GM19238 (cell line): ENCODE measurements around the gene MKKS.

Source experiments
- DNase-seq: peaks from one replicate; pipeline ENCODE4 v3.0.0; 2011; ENCODE audit warnings: low spot score; ENCODE audit not compliant: insufficient read length

MKKS gene

DNA sequence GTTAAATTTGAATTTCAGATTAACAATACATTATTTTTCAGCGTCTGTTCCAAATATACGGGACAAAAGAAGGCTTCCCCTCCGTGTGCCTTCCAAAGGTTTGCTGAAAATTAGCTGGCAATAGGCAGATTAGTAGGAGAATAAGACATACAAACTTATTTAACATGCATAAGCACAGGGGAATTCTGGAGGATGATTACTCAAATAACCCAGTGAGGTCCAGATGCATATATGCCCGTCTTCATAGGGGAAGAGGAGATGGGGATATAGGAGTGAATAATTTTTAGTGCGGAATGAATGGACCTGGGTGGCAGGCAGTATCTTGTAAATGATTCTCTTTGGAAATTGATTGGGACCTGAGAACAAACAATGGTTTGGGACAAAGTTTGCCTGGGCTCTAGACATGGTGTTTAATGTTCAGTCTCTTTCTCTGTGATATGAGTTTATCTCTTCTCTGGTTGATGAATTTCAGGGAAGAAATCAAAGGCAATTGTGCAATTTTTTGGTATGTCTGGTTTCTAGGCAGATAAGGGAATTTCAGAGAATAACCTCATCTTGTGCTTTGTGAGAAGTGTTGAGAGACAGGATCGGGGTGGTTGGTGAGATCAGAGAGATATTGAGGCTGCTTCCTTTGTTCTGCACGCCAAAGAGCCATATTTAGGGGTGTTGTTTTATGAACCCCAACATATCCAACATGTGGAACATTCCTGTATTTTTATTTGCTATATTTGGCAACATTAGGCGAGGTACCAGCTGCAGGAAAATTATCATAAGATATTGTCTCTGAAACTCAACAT lies 63.7 kb downstream of the MKKS start:
- no peak for DNase-seq

DNA sequence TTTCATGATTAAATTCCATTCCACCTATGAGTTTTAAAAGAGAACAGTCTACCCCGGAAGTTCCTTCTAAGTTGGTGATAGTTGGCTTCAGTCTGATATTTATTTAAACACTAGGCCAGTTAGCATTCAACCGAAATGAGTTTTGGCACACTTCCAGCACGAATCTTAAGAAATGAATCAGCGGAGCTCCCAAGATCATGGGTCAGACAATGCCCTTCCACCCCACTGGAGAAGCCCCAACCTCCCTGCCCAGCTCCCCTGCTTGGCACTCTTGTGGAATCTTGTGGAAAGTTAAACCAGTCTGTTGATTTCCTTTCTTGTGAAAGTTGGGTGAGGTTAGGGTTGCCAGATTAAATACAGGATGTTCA lies 64.3 kb downstream of the MKKS start:
- DNase-seq = no peak

DNA sequence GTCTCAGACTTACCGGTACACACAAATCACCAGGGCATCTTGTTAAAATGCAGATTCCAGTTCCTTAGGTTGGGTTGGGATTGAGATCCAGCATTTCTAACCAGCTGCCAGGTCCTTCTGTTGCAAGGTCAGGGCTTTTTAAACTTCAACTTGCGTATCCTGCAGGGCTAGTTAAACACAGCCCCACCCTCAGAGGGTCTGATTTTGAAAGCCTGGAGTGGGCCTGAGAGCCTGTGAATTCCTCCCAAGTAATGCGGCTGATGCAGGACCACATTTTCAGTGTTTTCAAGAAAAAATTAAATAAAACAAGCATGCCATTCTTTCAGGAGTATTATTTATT lies 65.3 kb downstream of the MKKS start:
- DNase-seq = no peak

DNA sequence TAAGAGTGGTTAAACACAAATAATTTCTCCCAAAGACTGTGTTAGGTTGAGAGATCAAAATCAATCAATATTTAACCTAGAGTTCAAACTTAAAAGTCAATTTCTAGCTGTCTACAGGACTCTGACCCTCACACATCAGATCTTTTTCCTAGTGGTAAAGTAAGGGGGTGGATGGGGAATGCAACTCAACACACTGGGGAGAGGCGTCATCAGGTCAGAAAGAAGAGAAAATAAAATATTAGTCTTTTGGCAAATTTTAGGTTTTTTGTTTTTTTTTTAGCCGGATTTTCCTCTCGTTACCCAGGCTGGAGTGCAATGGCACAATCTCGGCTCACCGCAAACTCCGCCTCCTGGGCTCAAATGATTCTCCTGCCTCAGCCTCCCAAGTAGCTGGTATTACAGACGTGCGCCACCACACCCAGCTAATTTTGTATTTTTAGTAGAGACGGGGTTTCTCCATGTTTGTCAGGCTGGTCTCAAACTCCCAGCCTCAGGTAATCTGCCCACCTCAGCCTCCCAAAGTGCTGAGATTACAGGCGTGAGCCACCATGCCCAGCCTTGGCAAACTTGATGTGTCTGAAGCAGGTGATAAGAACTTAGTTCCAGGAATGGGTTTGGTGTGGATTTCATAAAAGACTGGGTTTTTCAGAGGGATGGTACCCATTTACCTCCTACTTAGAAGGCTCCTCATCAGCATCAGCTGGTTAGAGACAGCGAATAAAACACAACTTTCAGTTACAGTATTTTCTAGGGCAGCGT lies 65.9 kb downstream of the MKKS start:
- DNase-seq = no peak

DNA sequence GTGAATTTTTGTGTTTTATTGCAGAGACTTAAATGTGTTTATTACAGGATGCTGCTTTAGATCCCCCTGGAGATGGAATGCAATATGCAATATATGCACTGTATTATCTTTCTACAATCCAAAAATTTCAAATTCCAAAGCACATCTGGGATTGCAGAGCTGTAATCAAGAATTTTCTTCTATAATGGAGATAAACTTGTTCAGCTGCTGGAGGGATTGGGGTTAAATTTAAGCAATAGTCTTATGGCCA lies 66.4 kb downstream of the MKKS start:
- DNase-seq = no peak

DNA sequence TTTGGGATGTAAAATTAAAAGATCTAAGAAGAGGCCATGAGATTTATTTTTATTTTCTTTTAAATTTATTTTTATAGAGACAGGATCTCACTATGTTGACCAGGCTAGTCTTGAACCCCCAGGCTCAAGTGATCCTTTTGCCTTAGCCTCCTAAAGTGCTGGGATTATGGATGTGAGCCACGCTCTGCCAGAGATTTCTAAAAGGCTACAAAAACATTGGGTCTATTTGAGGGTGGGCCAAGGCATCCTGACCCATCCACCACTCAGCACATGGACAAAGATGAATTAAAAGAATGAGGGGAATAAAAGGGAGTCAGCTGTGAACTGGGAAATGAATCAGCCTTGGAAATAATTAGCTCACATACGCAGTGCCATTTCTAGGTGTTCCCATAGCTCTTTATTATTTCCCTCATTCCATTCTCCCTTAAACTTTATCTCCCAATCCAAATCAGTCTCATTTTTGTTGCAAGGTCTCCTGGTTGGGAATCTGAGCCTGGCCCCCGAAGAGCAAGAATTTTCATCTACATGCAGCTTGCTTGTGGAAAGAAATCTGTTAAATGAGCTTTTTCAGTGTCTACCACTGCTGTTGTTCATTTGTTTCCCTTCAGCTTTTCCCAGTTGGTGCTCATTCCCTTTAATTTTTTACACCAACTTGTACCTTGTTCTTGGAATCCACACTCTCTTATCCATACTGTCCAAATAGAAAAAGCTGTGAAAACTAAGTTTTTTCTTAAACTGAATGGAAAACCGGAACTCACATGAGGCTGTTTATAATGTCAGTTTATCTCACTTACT lies 66.9 kb downstream of the MKKS start:
- no peak for DNase-seq

DNA sequence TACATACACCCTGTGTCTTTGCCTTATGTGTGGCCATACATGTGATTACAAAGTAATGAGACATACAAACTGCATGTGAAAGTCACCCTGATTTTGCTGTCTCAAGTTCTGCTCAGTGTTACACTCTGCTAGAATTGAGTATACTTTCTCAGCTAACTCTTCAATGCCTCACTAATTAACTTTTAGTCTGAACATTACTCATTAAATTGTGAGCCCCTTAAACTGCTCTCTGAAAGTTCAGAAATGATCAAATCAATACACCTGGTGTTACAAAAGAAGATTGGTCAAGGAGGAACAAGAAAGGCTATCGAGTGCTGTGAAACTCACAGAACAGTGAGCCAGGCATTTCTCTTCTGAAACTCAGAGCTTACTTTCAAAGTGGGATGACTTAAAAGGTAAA lies 71.3 kb downstream of the MKKS start:
- DNase-seq = no peak

DNA sequence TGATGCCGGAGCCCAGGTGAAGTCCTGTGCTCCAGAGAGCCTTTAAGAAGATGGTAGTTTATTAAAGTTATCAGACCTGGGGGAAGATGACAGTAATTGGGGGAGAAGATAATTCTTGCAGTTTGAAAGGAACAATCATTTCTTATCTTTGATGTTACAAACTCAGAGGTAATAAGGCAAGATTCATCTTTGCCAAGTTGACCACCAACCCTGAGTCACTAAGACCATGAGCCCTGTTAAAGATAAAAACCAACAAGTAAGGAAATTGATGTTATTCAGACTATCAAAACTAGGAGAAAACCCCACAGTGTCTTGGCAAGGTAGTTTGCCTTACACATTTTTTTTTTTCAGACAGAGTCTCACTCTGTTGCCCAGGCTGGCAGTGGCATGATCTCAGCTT lies 73.1 kb downstream of the MKKS start:
- no peak for DNase-seq

DNA sequence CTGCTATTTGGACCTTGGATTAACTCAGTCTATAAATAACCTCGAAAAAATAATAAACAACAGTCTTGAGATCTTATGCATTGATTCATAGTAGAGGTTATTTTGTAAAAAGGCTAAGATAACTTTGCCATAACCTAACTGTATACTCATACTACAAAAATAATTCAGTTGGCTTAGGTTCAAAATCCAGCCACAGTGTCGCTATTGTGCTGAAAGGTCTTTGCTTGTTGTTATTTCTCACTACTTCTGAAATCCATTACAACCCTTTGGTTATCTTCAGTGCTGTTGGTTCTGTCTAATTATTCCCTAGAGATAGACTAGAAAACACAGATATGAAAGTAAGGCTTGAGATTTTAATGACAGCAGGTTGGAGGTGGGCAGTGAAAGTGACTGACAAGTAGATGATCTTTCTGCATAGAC lies 74.4 kb downstream of the MKKS start:
- no peak for DNase-seq

DNA sequence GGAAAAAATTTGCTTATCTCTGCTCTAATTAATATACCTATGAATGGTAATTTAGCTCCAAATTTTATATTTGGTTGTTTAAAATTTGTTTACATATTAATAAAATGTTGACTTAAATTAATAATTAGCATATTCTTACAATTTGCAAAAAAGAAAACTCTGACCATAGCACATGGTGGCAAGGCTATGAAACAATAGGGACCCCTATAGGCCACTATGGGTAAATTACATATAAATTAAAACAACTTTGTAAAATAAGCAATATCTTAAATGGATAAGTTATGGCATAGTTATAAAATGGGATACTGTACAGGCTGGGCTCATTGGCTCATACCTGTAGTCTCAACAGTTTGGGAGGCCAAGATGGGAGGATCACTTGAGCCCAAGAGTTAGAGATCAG lies 76.0 kb downstream of the MKKS start:
- DNase-seq = no peak

DNA sequence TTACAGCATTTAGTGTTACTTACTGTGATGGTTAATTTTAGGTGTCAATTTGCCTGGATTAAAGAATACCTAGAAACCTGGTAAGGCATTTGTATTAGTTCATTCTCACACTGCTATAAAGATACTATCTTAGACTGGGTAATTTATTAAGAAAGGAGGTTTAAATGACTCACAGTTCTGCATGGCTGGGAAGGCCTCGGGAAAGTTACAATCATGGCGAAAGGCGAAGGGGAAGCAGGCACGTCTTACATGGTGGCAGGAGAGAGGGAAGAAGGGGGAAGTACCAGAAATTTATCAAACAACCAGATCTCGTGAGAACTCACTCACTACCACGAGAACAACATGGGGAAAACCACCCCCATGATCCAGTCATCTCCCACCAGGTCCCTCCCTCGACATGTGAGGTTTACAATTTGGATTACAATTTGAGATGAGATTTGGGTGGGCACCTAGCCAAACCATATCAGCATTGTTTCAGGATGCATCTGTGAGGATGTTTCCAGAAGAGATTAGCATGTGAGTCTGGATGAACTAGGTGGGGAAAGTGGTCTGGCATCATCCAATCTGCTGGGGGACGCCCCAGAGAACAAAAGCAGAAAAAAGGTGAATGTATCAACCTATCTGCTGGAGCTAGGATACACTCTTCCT lies 76.8 kb downstream of the MKKS start:
- DNase-seq = no peak

DNA sequence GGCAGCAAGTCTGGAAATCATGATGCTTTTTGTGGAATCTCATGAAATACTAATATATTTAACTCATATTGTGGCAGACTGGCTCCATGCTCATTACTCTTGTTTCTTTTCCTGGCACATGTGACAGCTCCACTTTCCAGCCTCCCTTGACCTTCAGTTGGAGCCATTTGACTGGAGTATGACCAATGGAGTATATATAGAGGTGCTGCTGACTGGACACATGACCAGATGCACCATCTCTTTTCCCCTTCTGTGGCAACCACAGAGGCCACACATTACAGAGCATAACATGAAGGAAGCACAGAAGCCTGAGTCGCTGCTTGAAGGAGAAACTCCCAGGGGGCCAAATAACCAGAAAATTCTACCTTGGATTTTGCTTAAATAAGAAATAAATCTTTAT lies 77.4 kb downstream of the MKKS start:
- no peak for DNase-seq

DNA sequence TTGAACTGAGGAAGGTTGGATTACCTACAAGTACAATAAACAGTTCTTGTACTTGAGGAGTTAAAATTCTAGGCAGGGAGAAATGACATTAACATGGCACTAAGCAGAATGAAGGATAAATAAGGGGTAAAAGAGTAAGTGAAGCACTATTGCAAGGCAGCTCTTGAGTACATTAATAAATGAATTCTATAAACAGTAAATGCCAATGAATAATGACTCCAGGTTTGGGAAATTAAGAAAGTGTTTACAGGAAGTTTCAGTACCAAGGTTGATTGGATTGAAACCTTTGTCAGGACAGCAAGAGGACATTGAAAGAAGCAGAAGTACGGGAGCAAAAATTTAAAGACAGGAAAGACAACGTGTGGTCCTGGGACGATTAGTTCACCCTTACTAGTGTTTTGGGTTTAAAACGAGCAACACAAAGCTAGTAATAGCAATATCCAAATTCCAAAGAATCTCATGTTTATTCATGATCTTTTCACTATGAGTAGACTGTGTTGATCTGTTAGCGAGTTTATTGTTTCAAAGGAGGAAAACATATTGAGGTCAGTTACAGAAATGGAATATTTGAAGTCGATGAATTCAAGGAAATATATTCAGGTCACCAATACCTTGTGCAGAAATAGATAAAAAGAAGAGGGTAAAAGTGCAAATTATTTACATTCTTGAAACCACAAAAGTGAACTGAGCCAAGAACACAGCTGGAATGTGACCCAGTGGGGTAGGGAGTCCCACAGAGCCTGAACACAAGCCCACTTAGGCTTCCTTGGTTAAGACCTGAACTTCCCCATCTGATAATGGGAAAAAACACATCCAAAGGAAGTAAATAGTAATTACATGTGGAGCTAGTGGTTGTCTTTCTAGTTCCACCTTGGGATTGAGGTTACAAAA lies 80.8 kb downstream of the MKKS start:
- no peak for DNase-seq
